SJCRH30 (cell line): Measurements from ENCODE around the gene MUC13. TPM values are rescaled to one million over a fixed set of nuclear protein-coding genes. Genes with fewer than 3 reads are reported as not detected.
A peak's percentile ranks its signal among the peaks of the same experiment; 100 is the strongest.

Experiments used
- DNase-seq, 2 experiments: peaks; one replicate each; pipeline ENCODE4 v3.0.0-alpha.2; 2015 to 2020
- H3K27ac ChIP-seq: fragments of 250-450 bp; sonication (Bioruptor Pico); 2 replicates; pipeline ENCODE4 v1.5.1; 2020; ENCODE audit warnings: mild to moderate bottlenecking, moderate library complexity
- H3K27me3 ChIP-seq: fragments of 250-450 bp; sonication (Bioruptor Pico); 2 replicates; pipeline ENCODE4 v1.5.1; 2020; ENCODE audit warnings: mild to moderate bottlenecking, moderate library complexity
- H3K36me3 ChIP-seq: fragments of 250-450 bp; sonication (Bioruptor Pico); 2 replicates; pipeline ENCODE4 v1.5.1; 2020; ENCODE audit warnings: mild to moderate bottlenecking, moderate library complexity
- H3K4me1 ChIP-seq: fragments of 250-450 bp; sonication (Bioruptor Pico); 2 replicates; pipeline ENCODE4 v1.5.1; 2020; ENCODE audit warnings: mild to moderate bottlenecking, moderate library complexity
- H3K4me3 ChIP-seq: fragments of 250-450 bp; sonication (Bioruptor Pico); 2 replicates; pipeline ENCODE4 v1.5.1; 2020; ENCODE audit warnings: mild to moderate bottlenecking, moderate library complexity
- H3K9me3 ChIP-seq: fragments of 250-450 bp; sonication (Bioruptor Pico); replicated peaks from 2 replicates; pipeline ENCODE4 v1.5.1; 2020; ENCODE audit warnings: mild to moderate bottlenecking, moderate library complexity
- total RNA-seq: library from RNA; depleted of rRNA; stranded (reverse); fragments of >200 nt; shearing (Covaris generic); gene quantifications from 2 replicates; pipeline ENCODE4 v1.2.3, GENCODE V29; 2014

The MUC13 gene
- total RNA-seq, 1 experiment from 2014 or later, result not detected

- no peaks in the 10 kb centered on the region for H3K9me3 ChIP-seq
- no peak overlapping the region for H3K27ac ChIP-seq
- no peak overlapping the region for H3K4me3 ChIP-seq
- no peaks in the 10 kb centered on the region for H3K27me3 ChIP-seq
- peaks cover 17% of the 10 kb centered on the region for H3K4me1 ChIP-seq
- DNase-seq, result no peak
- peaks cover 3% of the 10 kb centered on the region; the same call in 1 of the 2 replicates for H3K36me3 ChIP-seq
These were observed 51.5 kb downstream of the MUC13 start for GRCh38 chr3:124882816-124883747.

- Histone ChIP-seq H3K9me3 (no peaks in the 10 kb centered on the region), H3K27ac (no peak overlapping the region), H3K36me3 (peaks cover 3% of the 10 kb centered on the region; the same call in 1 of the 2 replicates), H3K4me3 (no peak overlapping the region), H3K4me1 (peaks cover 17% of the 10 kb centered on the region), H3K27me3 (no peaks in the 10 kb centered on the region)
- no peak for DNase-seq
These were observed 52.4 kb downstream of the MUC13 start for GRCh38 chr3:124881976-124882697.

- Histone ChIP-seq H3K4me1 (peaks cover 9% of the 10 kb centered on the region; the same call in 1 of the 2 replicates), H3K4me3 (no peak overlapping the region), H3K9me3 (no peaks in the 10 kb centered on the region), H3K27me3 (no peaks in the 10 kb centered on the region), H3K36me3 (peaks cover 3% of the 10 kb centered on the region; the same call in 1 of the 2 replicates), H3K27ac (no peak overlapping the region)
- no peak for DNase-seq
These were observed 55.2 kb downstream of the MUC13 start for GRCh38 chr3:124879337-124879680.

GRCh38 chr3:124878561-124879336 is 55.8 kb downstream of the MUC13 start:
- no peak for DNase-seq

GRCh38 chr3:124877674-124878073 is 56.9 kb downstream of the MUC13 start:
- no peak for DNase-seq
- peaks cover 7% of the 10 kb centered on the region; the same call in 1 of the 2 replicates for H3K4me1 ChIP-seq
- H3K9me3 ChIP-seq, result no peaks in the 10 kb centered on the region
- H3K4me3 ChIP-seq, result no peak overlapping the region
- H3K36me3 ChIP-seq, result peaks cover 3% of the 10 kb centered on the region; the same call in 1 of the 2 replicates
- no peaks in the 10 kb centered on the region for H3K27me3 ChIP-seq
- H3K27ac ChIP-seq, result no peak overlapping the region

More at GRCh38 chr3:124878561-124879336, 55.8 kb downstream of the MUC13 start:
- Histone ChIP-seq H3K4me3 (no peak overlapping the region), H3K36me3 (peaks cover 3% of the 10 kb centered on the region; the same call in 1 of the 2 replicates), H3K9me3 (no peaks in the 10 kb centered on the region), H3K27ac (no peak overlapping the region), H3K4me1 (peaks cover 9% of the 10 kb centered on the region; the same call in 1 of the 2 replicates), H3K27me3 (no peaks in the 10 kb centered on the region)

GRCh38 chr3:124876401-124876878 is 58.1 kb downstream of the MUC13 start:
- Histone ChIP-seq H3K27me3 (no peaks in the 10 kb centered on the region), H3K36me3 (peaks cover 5% of the 10 kb centered on the region), H3K4me1 (peaks cover 7% of the 10 kb centered on the region; the same call in 1 of the 2 replicates), H3K27ac (no peak overlapping the region), H3K4me3 (no peak overlapping the region), H3K9me3 (no peaks in the 10 kb centered on the region)
- DNase-seq, result no peak

GRCh38 chr3:124873226-124873625 is 61.3 kb downstream of the MUC13 start:
- Histone ChIP-seq H3K9me3 (no peaks in the 10 kb centered on the region), H3K4me3 (no peak overlapping the region), H3K4me1 (no peaks in the 10 kb centered on the region; the same call in 1 of the 2 replicates), H3K27ac (no peak overlapping the region), H3K27me3 (no peaks in the 10 kb centered on the region), H3K36me3 (peaks cover 21% of the 10 kb centered on the region)
- no peak for DNase-seq

GRCh38 chr3:124867511-124867910 is 67.0 kb downstream of the MUC13 start:
- Histone ChIP-seq H3K27ac (no peak overlapping the region), H3K36me3 (peaks cover 36% of the 10 kb centered on the region), H3K27me3 (no peaks in the 10 kb centered on the region), H3K4me1 (no peaks in the 10 kb centered on the region; the same call in 1 of the 2 replicates), H3K4me3 (no peak overlapping the region), H3K9me3 (no peaks in the 10 kb centered on the region)
- no peak for DNase-seq

- H3K36me3 ChIP-seq, result peaks cover 19% of the 10 kb centered on the region
- no peak overlapping the region for H3K4me3 ChIP-seq
- no peaks in the 10 kb centered on the region for H3K27me3 ChIP-seq
- no peaks in the 10 kb centered on the region for H3K9me3 ChIP-seq
- peak; percentile 25 to 49 for DNase-seq
- H3K27ac ChIP-seq, result no peak overlapping the region
- peaks cover 15% of the 10 kb centered on the region for H3K4me1 ChIP-seq
These were observed 72.5 kb downstream of the MUC13 start for GRCh38 chr3:124862006-124862405.

- Histone ChIP-seq H3K27ac (no peak overlapping the region), H3K27me3 (no peaks in the 10 kb centered on the region), H3K4me1 (peaks cover 15% of the 10 kb centered on the region), H3K36me3 (peaks cover 18% of the 10 kb centered on the region), H3K4me3 (no peak overlapping the region), H3K9me3 (no peaks in the 10 kb centered on the region)
- no peak for DNase-seq
These were observed 73.5 kb downstream of the MUC13 start for GRCh38 chr3:124861041-124861440.

GRCh38 chr3:124860599-124860998 is 74.0 kb downstream of the MUC13 start:
- H3K9me3 ChIP-seq, result no peaks in the 10 kb centered on the region
- no peak overlapping the region for H3K4me3 ChIP-seq
- no peak overlapping the region for H3K27ac ChIP-seq
- H3K27me3 ChIP-seq, result no peaks in the 10 kb centered on the region
- peaks cover 18% of the 10 kb centered on the region for H3K36me3 ChIP-seq
- H3K4me1 ChIP-seq, result peaks cover 15% of the 10 kb centered on the region
- peak; percentile 61 for DNase-seq

GRCh38 chr3:124859025-124859424 is 75.5 kb downstream of the MUC13 start:
- Histone ChIP-seq H3K9me3 (no peaks in the 10 kb centered on the region), H3K27ac (no peak overlapping the region)

GRCh38 chr3:124858275-124858674 is 76.3 kb downstream of the MUC13 start:
- no peak for DNase-seq
- Histone ChIP-seq H3K4me3 (no peak overlapping the region), H3K27ac (no peak overlapping the region), H3K4me1 (peaks cover 15% of the 10 kb centered on the region), H3K9me3 (no peaks in the 10 kb centered on the region), H3K27me3 (no peaks in the 10 kb centered on the region), H3K36me3 (peaks cover 29% of the 10 kb centered on the region)

More at GRCh38 chr3:124859025-124859424, 75.5 kb downstream of the MUC13 start:
- Histone ChIP-seq H3K4me3 (no peak overlapping the region), H3K36me3 (peaks cover 29% of the 10 kb centered on the region), H3K4me1 (peaks cover 15% of the 10 kb centered on the region), H3K27me3 (no peaks in the 10 kb centered on the region)
- DNase-seq, result no peak

- H3K36me3 ChIP-seq, result peaks cover 26% of the 10 kb centered on the region
- no peak overlapping the region for H3K27ac ChIP-seq
- no peak for DNase-seq
- H3K9me3 ChIP-seq, result no peaks in the 10 kb centered on the region
- no peaks in the 10 kb centered on the region for H3K27me3 ChIP-seq
- H3K4me1 ChIP-seq, result peaks cover 9% of the 10 kb centered on the region
- no peak overlapping the region for H3K4me3 ChIP-seq
These were observed 77.9 kb downstream of the MUC13 start for GRCh38 chr3:124856677-124857076.
